ENCODE measurements around the gene DISP2. TPM values are rescaled to one million over a fixed set of nuclear protein-coding genes. Genes with fewer than 3 reads are reported as not detected.

DISP2 gene
- total RNA-seq, 1 donor from 2014 or later: 0.38 TPM

DNA sequence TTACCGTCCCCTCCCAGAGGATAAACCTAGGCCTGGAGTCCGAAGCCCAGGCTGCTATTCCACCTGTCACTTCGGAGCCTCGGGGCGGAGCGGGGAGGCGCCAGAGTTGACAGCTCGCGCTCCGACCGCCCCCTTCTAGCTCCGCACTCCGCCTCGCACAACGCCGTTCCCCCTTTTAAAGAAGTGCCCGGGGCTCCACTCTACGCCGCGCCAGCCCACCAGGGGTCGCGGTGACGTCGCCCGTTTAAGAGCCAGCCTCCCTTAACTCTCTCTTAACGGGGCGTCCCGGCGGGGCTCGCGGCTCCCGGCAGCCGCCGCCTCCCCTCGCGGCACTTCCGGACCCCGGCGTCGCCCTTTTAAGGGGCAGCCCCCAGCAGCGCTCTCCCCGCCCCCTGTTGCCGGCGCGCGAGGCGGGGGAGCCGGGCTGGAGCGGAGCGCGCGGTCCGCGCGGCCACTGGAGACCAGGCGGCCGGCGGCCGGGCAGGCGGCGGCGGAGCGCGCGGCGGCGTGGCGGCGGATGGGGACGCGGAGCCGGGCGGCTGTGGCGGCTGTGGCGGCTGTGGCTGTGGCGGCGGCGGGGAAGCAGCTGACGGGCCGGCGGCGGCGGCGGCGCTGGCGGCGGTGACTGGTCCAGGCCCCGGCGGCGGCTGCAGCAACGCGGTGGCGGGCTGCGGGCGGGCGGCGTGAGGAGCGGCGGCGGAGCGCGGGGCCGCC, 34.6 kb upstream of the DISP2 start, which contains the start of gene INAFM2:
TSS of gene INAFM2 (plus strand) at position 454 of the 714 bp plus-strand sequence. CDS start 364 bp downstream, outside the sequence.
- Mint-ChIP-seq H3K27ac (peak within 1 kb of the TSS; percentile 65), H3K9me3 (no peaks in the 10 kb centered on the region), H3K27me3 (no peaks in the 10 kb centered on the region), H3K36me3 (ENCODE audit: low read depth) (no peaks in the 10 kb centered on the region), H3K4me1 (peaks cover 29% of the 10 kb centered on the region), H3K4me3 (peak within 1 kb of the TSS; percentile 80)
- ChIA-PET POLR2A (interaction anchor here (0.6 to 2.3 kb wide), 17 partner anchors 9 to 541 kb away, joined by 3 to 34 read pairs (median 4); partner anchors contain the start of genes BAHD1, CCDC32, FSIP1 and KNSTRN), CTCF (interaction anchor here (0.8 to 20.0 kb wide), 11 partner anchors 9 to 278 kb away, joined by 3 to 310 read pairs (median 4); partner anchors contain the start of genes CCDC9B and PLCB2)
- DNase-seq (peak; percentile 88), ATAC-seq (ENCODE audit: low read depth) (peak; percentile 92)
- TF ChIP-seq, protein P1, sequence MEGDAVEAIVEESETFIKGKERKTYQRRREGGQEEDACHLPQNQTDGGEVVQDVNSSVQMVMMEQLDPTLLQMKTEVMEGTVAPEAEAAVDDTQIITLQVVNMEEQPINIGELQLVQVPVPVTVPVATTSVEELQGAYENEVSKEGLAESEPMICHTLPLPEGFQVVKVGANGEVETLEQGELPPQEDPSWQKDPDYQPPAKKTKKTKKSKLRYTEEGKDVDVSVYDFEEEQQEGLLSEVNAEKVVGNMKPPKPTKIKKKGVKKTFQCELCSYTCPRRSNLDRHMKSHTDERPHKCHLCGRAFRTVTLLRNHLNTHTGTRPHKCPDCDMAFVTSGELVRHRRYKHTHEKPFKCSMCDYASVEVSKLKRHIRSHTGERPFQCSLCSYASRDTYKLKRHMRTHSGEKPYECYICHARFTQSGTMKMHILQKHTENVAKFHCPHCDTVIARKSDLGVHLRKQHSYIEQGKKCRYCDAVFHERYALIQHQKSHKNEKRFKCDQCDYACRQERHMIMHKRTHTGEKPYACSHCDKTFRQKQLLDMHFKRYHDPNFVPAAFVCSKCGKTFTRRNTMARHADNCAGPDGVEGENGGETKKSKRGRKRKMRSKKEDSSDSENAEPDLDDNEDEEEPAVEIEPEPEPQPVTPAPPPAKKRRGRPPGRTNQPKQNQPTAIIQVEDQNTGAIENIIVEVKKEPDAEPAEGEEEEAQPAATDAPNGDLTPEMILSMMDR (IDR thresholded peaks at IDR 0.05): no peak
- intact Hi-C loops (cut with micrococcal nuclease): loop anchor here (1.0 to 5.0 kb wide), 8 partner anchors 10 to 541 kb away; partner anchors contain the start of genes BMF, BUB1B, DISP2 and EIF2AK4

- Mint-ChIP-seq H3K4me3 (peak overlapping the region; percentile 80), H3K27ac (no peak overlapping the region), H3K4me1 (peaks cover 29% of the 10 kb centered on the region), H3K27me3 (no peaks in the 10 kb centered on the region), H3K36me3 (ENCODE audit: low read depth) (no peaks in the 10 kb centered on the region), H3K9me3 (no peaks in the 10 kb centered on the region)
- DNase-seq: peak; percentile 38
- intact Hi-C loops (cut with micrococcal nuclease): loop anchor here (1.0 to 5.0 kb wide), 8 partner anchors 9 to 542 kb away; partner anchors contain the start of genes BMF, BUB1B, DISP2 and EIF2AK4
- TF ChIP-seq, protein P1 (IDR thresholded peaks at IDR 0.05): no peak
- ChIA-PET CTCF (interaction anchor here (1.0 to 20.0 kb wide), 7 partner anchors 13 to 45 kb away, joined by 4 to 310 read pairs (median 36); partner anchors contain the start of genes CCDC9B and PLCB2), POLR2A (interaction anchor here (0.8 to 2.3 kb wide), 8 partner anchors 10 to 116 kb away, joined by 3 to 34 read pairs (median 5); partner anchors contain the start of genes BAHD1, IVD and PLCB2)
- peak; percentile 6 for ATAC-seq (ENCODE audit: low read depth)
Observed at GRCh38 chr15:40323953-40324937, 33.8 kb upstream of the DISP2 start.

DNA sequence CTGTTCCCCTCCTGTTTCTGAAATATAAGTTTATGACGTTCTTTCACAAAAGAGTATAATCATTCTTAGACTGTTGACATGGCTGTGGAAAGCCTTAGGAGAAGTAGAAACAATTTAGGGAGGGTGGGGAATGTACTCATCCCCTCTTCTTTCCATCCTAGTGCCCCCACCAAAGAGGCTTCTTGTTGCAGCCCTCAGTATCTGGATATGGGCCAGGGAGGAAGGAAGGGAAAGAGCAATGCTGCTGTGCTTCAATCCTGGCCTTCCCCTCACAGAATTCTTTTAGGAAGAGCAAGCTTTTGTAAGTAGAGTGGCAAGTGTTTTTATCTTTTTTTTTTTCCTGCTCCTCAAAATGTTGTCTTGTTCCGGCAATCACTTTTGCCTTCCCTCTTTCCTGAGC, 32.8 kb upstream of the DISP2 start:
- intact Hi-C loops (cut with micrococcal nuclease): no loop called here
- Mint-ChIP-seq H3K9me3 (no peaks in the 10 kb centered on the region), H3K4me3 (peak overlapping the region; percentile 80), H3K27ac (no peak overlapping the region), H3K4me1 (peaks cover 29% of the 10 kb centered on the region), H3K36me3 (ENCODE audit: low read depth) (no peaks in the 10 kb centered on the region), H3K27me3 (no peaks in the 10 kb centered on the region)
- no peak for ATAC-seq (ENCODE audit: low read depth)
- DNase-seq: no peak
- TF ChIP-seq, protein P1 (IDR thresholded peaks at IDR 0.05): no peak
- POLR2A ChIA-PET: interaction anchor here (0.8 to 2.2 kb wide), 5 partner anchors 9 to 115 kb away, joined by 3 to 22 read pairs (median 5); partner anchors contain the start of genes BAHD1, IVD and PLCB2
- CTCF ChIA-PET: interaction anchor here (1.0 to 8.6 kb wide), 5 partner anchors 9 to 46 kb away, joined by 4 to 61 read pairs (median 22); partner anchors contain the start of genes CCDC9B and PLCB2

GRCh38 chr15:40325700-40326099, 32.3 kb upstream of the DISP2 start:
- intact Hi-C loops (cut with micrococcal nuclease): no loop called here
- Mint-ChIP-seq H3K27ac (no peak overlapping the region), H3K4me3 (peak overlapping the region; percentile 80), H3K4me1 (peaks cover 27% of the 10 kb centered on the region), H3K9me3 (no peaks in the 10 kb centered on the region), H3K36me3 (ENCODE audit: low read depth) (no peaks in the 10 kb centered on the region), H3K27me3 (no peaks in the 10 kb centered on the region)
- POLR2A ChIA-PET: interaction anchor here (0.7 to 2.2 kb wide), 3 partner anchors 9 to 17 kb away, joined by 4 to 22 read pairs (median 5); partner anchors contain the start of gene PLCB2
- ATAC-seq (ENCODE audit: low read depth) (no peak), DNase-seq (no peak)
- TF ChIP-seq, protein P1 (IDR thresholded peaks at IDR 0.05): no peak
- CTCF ChIA-PET: interaction anchor here (1.3 to 8.6 kb wide), 4 partner anchors 8 to 46 kb away, joined by 5 to 61 read pairs (median 29); partner anchors contain the start of gene PLCB2

All from activated B cell treated with CpG ODN at 0.5 μM for 24 hours (primary cell).